Lower lobe of right lung (tissue), 2 donors: ENCODE results near the gene SUSD1. TPM values are rescaled to one million over a fixed set of nuclear protein-coding genes. Genes with fewer than 3 reads are reported as not detected.

Experiments used
- ATAC-seq, 2 donors: fragments of 200-7000 bp; cut with Tn5 transposase; one replicate each; pipeline ENCODE4 v1.9.1; 2020 to 2022; ENCODE audit warnings: mild to moderate bottlenecking in 2 of 2, moderate library complexity in 2 of 2
- DNase-seq: peaks from one replicate; pipeline ENCODE4 v3.0.0-alpha.2; 2020
- H3K27ac ChIP-seq: fragments of 200-600 bp; one replicate; pipeline ENCODE4 v1.8.0; 2022
- H3K27me3 ChIP-seq: fragments of 200-600 bp; one replicate; pipeline ENCODE4 v1.8.0; 2022; ENCODE audit warnings: low read depth
- H3K36me3 ChIP-seq: fragments of 200-600 bp; one replicate; pipeline ENCODE4 v1.8.0; 2022; ENCODE audit warnings: mild to moderate bottlenecking
- H3K4me1 ChIP-seq: fragments of 200-600 bp; one replicate; pipeline ENCODE4 v1.8.0; 2022
- H3K4me3 ChIP-seq: fragments of 200-600 bp; one replicate; pipeline ENCODE4 v1.8.0; 2022; ENCODE audit warnings: mild to moderate bottlenecking
- H3K9me3 ChIP-seq: fragments of 200-600 bp; one replicate; pipeline ENCODE4 v1.8.0; 2022
- intact Hi-C: fragments of 100-400 bp; cut with DNase I; formaldehyde crosslinking; loops from one replicate; pipeline ENCODE4 v1.11.0; 2022
- total RNA-seq: library from RNA; stranded (reverse); fragmentation: NEBNext Ultra II Directional; extraction: Animal tissue kit (Norgen Biotek cat#: 25700); gene quantifications from one replicate; pipeline ENCODE4 v1.2.1, GENCODE V29; 2021
- TF ChIP-seq, protein P1 (sequence below): fragments of 200-600 bp; IDR thresholded peaks from one replicate; pipeline ENCODE4 v1.8.0; 2022; ENCODE audit warnings: antibody characterized with exemption, mild to moderate bottlenecking
- donor health status: DM: no; HTN: yes; CAD: no; lungs with severe emphysema.

The SUSD1 gene
- total RNA-seq, 1 donor from 2014 or later: 49.4 TPM

DNA sequence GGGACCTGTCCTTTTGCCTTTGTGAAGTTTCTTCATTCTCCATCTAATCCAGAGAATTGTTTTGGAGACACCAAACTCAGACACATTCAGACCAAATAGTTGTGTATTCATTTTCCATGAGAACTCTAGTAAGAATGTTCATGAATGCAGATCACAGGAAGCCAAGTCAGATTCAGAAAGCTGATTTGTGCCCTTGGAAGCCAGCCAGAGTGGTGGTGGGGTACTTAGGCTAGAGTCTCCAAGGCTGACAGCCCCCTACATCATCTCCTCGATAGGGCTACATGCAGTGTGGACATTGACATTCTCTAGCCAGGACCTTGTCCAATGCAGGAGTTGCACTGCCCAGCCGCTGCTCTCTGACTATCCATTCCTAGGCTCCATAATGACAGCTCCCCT, 140.9 kb downstream of the SUSD1 start:
- H3K4me3 ChIP-seq: no peak overlapping the region
- H3K36me3 ChIP-seq: no peaks in the 10 kb centered on the region
- H3K9me3 ChIP-seq: no peaks in the 10 kb centered on the region
- DNase-seq (no peak), ATAC-seq (no peak)
- peaks cover 45% of the 10 kb centered on the region for H3K4me1 ChIP-seq
- intact Hi-C loops: no loop called here
- H3K27ac ChIP-seq: no peak overlapping the region
- no peaks in the 10 kb centered on the region for H3K27me3 ChIP-seq
- TF ChIP-seq, protein P1, sequence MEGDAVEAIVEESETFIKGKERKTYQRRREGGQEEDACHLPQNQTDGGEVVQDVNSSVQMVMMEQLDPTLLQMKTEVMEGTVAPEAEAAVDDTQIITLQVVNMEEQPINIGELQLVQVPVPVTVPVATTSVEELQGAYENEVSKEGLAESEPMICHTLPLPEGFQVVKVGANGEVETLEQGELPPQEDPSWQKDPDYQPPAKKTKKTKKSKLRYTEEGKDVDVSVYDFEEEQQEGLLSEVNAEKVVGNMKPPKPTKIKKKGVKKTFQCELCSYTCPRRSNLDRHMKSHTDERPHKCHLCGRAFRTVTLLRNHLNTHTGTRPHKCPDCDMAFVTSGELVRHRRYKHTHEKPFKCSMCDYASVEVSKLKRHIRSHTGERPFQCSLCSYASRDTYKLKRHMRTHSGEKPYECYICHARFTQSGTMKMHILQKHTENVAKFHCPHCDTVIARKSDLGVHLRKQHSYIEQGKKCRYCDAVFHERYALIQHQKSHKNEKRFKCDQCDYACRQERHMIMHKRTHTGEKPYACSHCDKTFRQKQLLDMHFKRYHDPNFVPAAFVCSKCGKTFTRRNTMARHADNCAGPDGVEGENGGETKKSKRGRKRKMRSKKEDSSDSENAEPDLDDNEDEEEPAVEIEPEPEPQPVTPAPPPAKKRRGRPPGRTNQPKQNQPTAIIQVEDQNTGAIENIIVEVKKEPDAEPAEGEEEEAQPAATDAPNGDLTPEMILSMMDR: no peak

DNA sequence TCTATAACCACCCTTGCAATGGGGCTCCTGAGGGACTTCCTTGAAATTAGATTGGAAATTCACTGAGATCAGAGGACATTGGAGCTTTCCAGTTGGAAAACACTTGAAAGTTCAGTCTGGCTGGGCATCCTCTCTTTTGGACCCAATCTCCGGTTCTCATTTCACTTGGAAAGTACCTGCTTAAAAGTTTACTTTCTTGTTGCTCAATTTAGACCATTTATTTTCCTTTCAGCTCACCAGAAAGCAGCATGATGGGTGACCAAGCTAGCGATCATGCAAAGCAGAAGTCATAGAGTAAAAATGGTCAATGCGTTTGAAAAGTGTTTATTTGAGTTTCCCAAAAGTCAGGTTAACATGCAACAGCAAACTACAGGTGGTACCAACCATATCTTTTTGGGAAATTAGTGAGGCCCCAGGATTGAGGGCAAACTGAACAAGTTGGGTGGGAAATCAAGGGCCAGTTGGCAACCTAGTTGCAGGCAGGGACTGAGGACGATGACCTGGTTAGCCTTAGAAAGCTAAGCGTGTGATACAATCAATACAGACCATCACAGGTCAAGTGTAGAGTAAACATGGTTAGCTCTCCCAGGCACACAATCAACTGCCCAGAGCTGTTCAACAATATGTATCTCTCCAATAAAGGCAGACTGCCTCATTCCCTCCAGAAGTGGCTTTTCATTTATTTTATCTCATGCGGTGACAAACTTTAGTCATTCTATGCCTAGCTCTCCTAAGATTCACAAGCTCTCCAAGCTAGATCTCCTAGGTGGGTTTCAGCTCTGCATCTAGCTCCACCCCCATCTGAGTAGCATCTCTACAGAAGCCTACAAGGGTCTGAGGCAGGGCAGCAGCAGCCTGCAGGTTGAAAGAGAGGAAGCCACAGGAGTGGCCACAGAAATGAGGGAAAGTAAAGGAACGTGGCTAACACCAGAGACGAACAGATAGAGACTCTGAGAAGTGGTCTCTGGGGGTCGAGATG, 141.6 kb downstream of the SUSD1 start:
- H3K27ac ChIP-seq: no peak overlapping the region
- ATAC-seq (peak in 1 of 2 donors; percentile 22), DNase-seq (no peak)
- no peak overlapping the region for H3K4me3 ChIP-seq
- TF ChIP-seq, protein P1: no peak
- intact Hi-C loops: no loop called here
- no peaks in the 10 kb centered on the region for H3K27me3 ChIP-seq
- H3K36me3 ChIP-seq: no peaks in the 10 kb centered on the region
- H3K9me3 ChIP-seq: no peaks in the 10 kb centered on the region
- H3K4me1 ChIP-seq: peaks cover 45% of the 10 kb centered on the region

GRCh38 chr9:112032743-112033142, 142.4 kb downstream of the SUSD1 start:
- intact Hi-C loops: no loop called here
- DNase-seq (no peak), ATAC-seq (no peak)
- Histone ChIP-seq H3K36me3 (no peaks in the 10 kb centered on the region), H3K9me3 (no peaks in the 10 kb centered on the region), H3K4me3 (no peak overlapping the region), H3K27me3 (no peaks in the 10 kb centered on the region), H3K4me1 (peaks cover 44% of the 10 kb centered on the region), H3K27ac (no peak overlapping the region)
- TF ChIP-seq, protein P1: no peak

DNA sequence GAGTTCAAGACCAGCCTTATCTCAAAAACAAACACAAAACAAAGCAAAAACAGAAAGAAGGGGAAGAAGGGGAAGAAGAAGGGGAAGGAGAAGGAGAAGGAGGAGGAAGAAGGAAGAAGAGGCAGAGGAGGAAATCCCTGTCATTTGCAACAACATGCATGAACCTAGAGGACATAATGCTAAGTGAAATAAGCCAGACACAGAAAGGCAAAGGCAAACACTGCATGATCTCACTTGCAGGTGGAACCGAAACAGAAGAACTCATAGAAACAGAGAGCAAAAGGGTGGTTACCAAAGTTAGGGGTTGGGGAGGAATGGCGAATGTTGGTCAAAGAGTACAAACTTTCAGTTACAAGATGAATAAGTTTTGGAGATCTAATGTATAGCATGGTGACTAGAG, 143.1 kb downstream of the SUSD1 start:
- Histone ChIP-seq H3K4me3 (no peak overlapping the region), H3K27me3 (no peaks in the 10 kb centered on the region), H3K36me3 (no peaks in the 10 kb centered on the region), H3K27ac (no peak overlapping the region), H3K4me1 (peaks cover 37% of the 10 kb centered on the region), H3K9me3 (no peaks in the 10 kb centered on the region)
- DNase-seq: no peak
- TF ChIP-seq, protein P1: no peak
- intact Hi-C loops: no loop called here
- ATAC-seq: no peak

GRCh38 chr9:112031400-112031799, 143.7 kb downstream of the SUSD1 start:
- ATAC-seq: no peak
- H3K27ac ChIP-seq: no peak overlapping the region
- peaks cover 36% of the 10 kb centered on the region for H3K4me1 ChIP-seq
- no peaks in the 10 kb centered on the region for H3K9me3 ChIP-seq
- DNase-seq: no peak
- H3K27me3 ChIP-seq: no peaks in the 10 kb centered on the region
- intact Hi-C loops: no loop called here
- H3K36me3 ChIP-seq: no peaks in the 10 kb centered on the region
- TF ChIP-seq, protein P1: no peak
- no peak overlapping the region for H3K4me3 ChIP-seq
